Fibroblast of lung (primary cell): ENCODE measurements around the gene PAM16. TPM values are rescaled to one million over a fixed set of nuclear protein-coding genes. Genes with fewer than 3 reads are reported as not detected.
A peak's percentile ranks its signal among the peaks of the same experiment; 100 is the strongest.
"Not testable (repeated sequence)": the region's sequence is repeated elsewhere in the genome, so short reads cannot be mapped to it uniquely, and the experiment has no call there.

Experiments
- DNase-seq, 2 donors: peaks; one replicate each; pipeline versions ENCODE4 v3.0.0 to v3.0.0-alpha.2; 2010; ENCODE audit warnings: low read depth in 2 of 2
- H2AFZ ChIP-seq: 2 replicates; pipeline ENCODE4 v1.5.1; 2012; ENCODE audit warnings: low read length, control low read depth, inconsistent platforms
- H3K27ac ChIP-seq: 2 replicates; pipeline ENCODE4 v1.5.1; 2011; ENCODE audit warnings: low read length, control low read depth; ENCODE audit not compliant: insufficient read depth
- H3K27me3 ChIP-seq: 2 replicates; pipeline ENCODE4 v1.5.1; 2011; ENCODE audit warnings: mild to moderate bottlenecking, low read length; ENCODE audit not compliant: control insufficient read depth, insufficient read depth
- H3K36me3 ChIP-seq: 2 replicates; pipeline ENCODE4 v1.5.1; 2011; ENCODE audit warnings: low read length; ENCODE audit not compliant: control insufficient read depth, insufficient read depth
- H3K4me1 ChIP-seq: 2 replicates; pipeline ENCODE4 v1.5.1; 2011; ENCODE audit warnings: low read length; ENCODE audit not compliant: control insufficient read depth, insufficient read depth; ENCODE audit errors: extremely low read depth
- H3K4me2 ChIP-seq: 2 replicates; pipeline ENCODE4 v1.5.1; 2011; ENCODE audit warnings: low read length, control low read depth; ENCODE audit not compliant: insufficient read depth; ENCODE audit errors: extremely low read depth
- H3K4me3 ChIP-seq, 4 experiments: fragments of 200-600 bp in 1 of 4; sonication (generic) in 1 of 4; replicated peaks in 1 of 4; 2 replicates each; pipeline ENCODE4 v1.5.1; 2011 to 2016; ENCODE audit warnings: low read length in 4 of 4, low read depth in 3 of 4, mild to moderate bottlenecking in 3 of 4, control low read depth in 2 of 4, inconsistent platforms in 1 of 4, mixed read lengths in 1 of 4; ENCODE audit not compliant: insufficient read depth in 1 of 4; ENCODE audit errors: control extremely low read depth in 1 of 4
- H3K79me2 ChIP-seq: 2 replicates; pipeline ENCODE4 v1.5.1; 2012; ENCODE audit warnings: mild to moderate bottlenecking, low read length, inconsistent platforms; ENCODE audit not compliant: control insufficient read depth, insufficient read depth
- H3K9ac ChIP-seq: 2 replicates; pipeline ENCODE4 v1.5.1; 2011; ENCODE audit warnings: mild to moderate bottlenecking, low read length, control low read depth; ENCODE audit not compliant: insufficient read depth
- H3K9me3 ChIP-seq: 2 replicates; pipeline ENCODE4 v1.5.1; 2012; ENCODE audit warnings: low read depth, low read length; ENCODE audit not compliant: control insufficient read depth, insufficient read depth
- H4K20me1 ChIP-seq: 2 replicates; pipeline ENCODE4 v1.5.1; 2011; ENCODE audit warnings: low read length; ENCODE audit not compliant: control insufficient read depth, insufficient read depth; ENCODE audit errors: extremely low read depth
- CTCF ChIP-seq, 2 donors: IDR thresholded peaks in 1 of 2; conservative IDR thresholded peaks in 1 of 2; 1 replicate in 1 of 2; 2 replicates in 1 of 2; pipeline ENCODE4 v1.5.1; 2011 to 2012; ENCODE audit warnings: low read length in 2 of 2, control low read depth in 1 of 2, inconsistent platforms in 1 of 2, low read depth in 1 of 2, mild to moderate bottlenecking in 1 of 2
- EZH2 ChIP-seq: IDR thresholded peaks from 2 replicates; pipeline ENCODE4 v1.5.1; 2012; ENCODE audit warnings: low read length, control low read depth, mild to moderate bottlenecking; ENCODE audit errors: missing control alignments
- polyA plus RNA-seq, 2 donors: library from polyadenylated mRNA; depleted of rRNA in 1 of 2; stranded (reverse) in 1 of 2; unstranded in 1 of 2; fragments of >200 nt; gene quantifications; 2 replicates each; pipeline ENCODE4 v1.2.1, GENCODE V29; 2011 to 2012; ENCODE audit warnings: missing spikeins in 1 of 2
- total RNA-seq: library from RNA; depleted of rRNA; stranded (reverse); fragments of >200 nt; gene quantifications from 2 replicates; pipeline ENCODE4 v1.2.1, GENCODE V29; 2014

Gene PAM16
- total and polyA plus RNA-seq, 2 donors (not counting 1 experiment from before 2014, with no cell fraction given) = 14.8 to 34.3 TPM

GRCh38 chr16:4345836-4346781 lies 5.0 kb downstream of the PAM16 start:
- Histone ChIP-seq H3K36me3 (peaks cover 4% of the 10 kb centered on the region), H3K4me3 (no peak overlapping the region), H2AFZ (no peak overlapping the region), H3K79me2 (peaks cover 58% of the 10 kb centered on the region), H3K27ac (no peak overlapping the region), H3K27me3 (no peaks in the 10 kb centered on the region), H3K4me2 (no peak overlapping the region), H4K20me1 (no peaks in the 10 kb centered on the region), H3K9me3 (no peaks in the 10 kb centered on the region), H3K4me1 (no peaks in the 10 kb centered on the region), H3K9ac (no peak overlapping the region)
- DNase-seq = no peak
- TF ChIP-seq EZH2 (no peak), CTCF (conservative IDR thresholded peaks at IDR 0.05 in 1 of 2, IDR thresholded peaks at IDR 0.05 in 1 of 2; ENCODE audit: low read depth in 1 of 2, low read length in 2 of 2) (no peak)

GRCh38 chr16:4344983-4345835 lies 5.9 kb downstream of the PAM16 start:
- no peak overlapping the region for H3K4me3 ChIP-seq
- no peaks in the 10 kb centered on the region for H4K20me1 ChIP-seq
- peaks cover 11% of the 10 kb centered on the region for H3K36me3 ChIP-seq
- H2AFZ ChIP-seq = no peak overlapping the region
- DNase-seq = peak; percentile 23 to 36
- peaks cover 54% of the 10 kb centered on the region for H3K79me2 ChIP-seq
- no peaks in the 10 kb centered on the region for H3K9me3 ChIP-seq
- no peaks in the 10 kb centered on the region for H3K27me3 ChIP-seq
- H3K4me1 ChIP-seq = peaks cover 4% of the 10 kb centered on the region
- H3K9ac ChIP-seq = no peak overlapping the region
- TF ChIP-seq EZH2 (no peak), CTCF (conservative IDR thresholded peaks at IDR 0.05 in 1 of 2, IDR thresholded peaks at IDR 0.05 in 1 of 2; ENCODE audit: low read depth in 1 of 2, low read length in 2 of 2) (no peak)
- peak overlapping the region; percentile 25 for H3K4me2 ChIP-seq
- H3K27ac ChIP-seq = no peak overlapping the region

- peaks cover 47% of the 10 kb centered on the region for H3K79me2 ChIP-seq
- peak in 1 of 2 donors; percentile 27 for DNase-seq
- not testable (repeated sequence) for H4K20me1 ChIP-seq
Observed at GRCh38 chr16:4344300-4344982, 6.7 kb downstream of the PAM16 start.

More at GRCh38 chr16:4344300-4344982, 6.7 kb downstream of the PAM16 start:
- not testable (repeated sequence) for H3K4me1 ChIP-seq, H3K27me3 ChIP-seq, H3K27ac ChIP-seq, H3K4me2 ChIP-seq, H3K9me3 ChIP-seq, H2AFZ ChIP-seq, H3K4me3 ChIP-seq, H3K9ac ChIP-seq
- H3K36me3 ChIP-seq = peaks cover 13% of the 10 kb centered on the region
